ENCODE measurements around the gene SLC24A1. TPM values are rescaled to one million over a fixed set of nuclear protein-coding genes. Genes with fewer than 3 reads are reported as not detected.

The SLC24A1 gene
- total and polyA plus RNA-seq, 10 donors: 1.7 to 19.0 (median 7.9) TPM

DNA sequence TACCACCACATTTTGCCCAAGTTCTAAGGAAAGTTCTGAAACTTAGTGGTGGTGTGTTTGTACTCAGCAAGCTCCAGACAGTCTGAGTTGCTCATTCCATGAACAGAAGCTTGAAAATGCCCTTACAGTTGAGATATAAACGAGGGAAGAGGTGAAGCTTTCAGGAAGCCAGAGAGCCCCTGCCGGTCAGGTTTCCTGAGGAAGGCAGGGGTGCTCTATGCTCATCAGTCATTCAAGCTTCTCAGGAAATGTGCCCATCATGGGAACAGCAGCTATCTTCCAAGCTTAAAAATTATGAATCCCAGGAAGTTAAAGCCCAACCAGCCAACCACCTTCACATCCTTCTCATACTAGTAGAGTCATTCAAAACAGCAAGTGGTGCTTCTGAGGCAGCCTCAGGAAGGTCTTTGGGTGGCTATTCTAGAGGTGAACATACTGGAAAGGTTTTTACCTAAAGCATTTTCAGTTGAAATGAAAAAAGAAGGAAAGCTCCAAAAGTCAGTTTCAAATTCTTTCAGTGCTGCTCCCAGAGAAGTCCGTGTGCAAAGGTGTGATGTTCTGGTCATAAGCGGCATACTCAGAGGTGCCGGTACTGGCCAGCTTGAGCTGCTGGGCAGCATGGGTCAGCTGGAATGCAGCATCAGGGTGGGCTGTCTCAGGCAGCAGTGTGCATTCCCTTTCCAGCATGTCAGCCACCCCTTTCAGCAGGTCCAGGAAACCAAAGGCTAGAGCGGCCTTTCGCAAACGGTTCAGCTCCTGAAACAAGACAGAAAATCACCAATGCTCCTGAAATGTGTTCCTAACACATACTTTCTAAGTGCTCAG lies 42.6 kb upstream of the SLC24A1 start:
- no peak for DNase-seq

DNA sequence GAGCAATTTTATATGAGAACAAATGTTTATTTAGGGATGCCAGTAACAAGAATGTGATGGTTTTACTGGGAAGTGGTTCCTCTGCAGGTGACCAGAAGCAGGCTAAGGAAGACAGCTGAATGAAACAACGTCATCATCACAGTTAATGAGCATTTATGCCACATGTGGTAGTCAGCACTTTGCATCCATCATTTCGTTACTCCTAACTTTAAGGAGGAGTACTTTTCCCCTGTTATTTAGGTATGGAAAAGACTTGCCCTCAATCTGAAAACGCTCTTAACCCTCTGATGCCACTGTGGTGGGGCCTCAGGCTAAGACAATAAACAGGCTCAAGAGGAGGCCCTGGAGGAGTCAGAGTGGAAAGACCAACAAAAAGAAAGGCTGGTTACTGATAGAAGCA lies 42.0 kb upstream of the SLC24A1 start:
- peak overlapping the region in 1 of 8 donors; percentile 53 for H3K27ac ChIP-seq
- no peak for DNase-seq
- H3K9me3 ChIP-seq: no peaks in the 10 kb centered on the region
- H3K4me1 ChIP-seq: peaks cover 13 to 41% (median 24%) of the 10 kb centered on the region in 6 donors
- H3K4me3 ChIP-seq: no peak overlapping the region
- intact Hi-C loops (cut with DNase I; ENCODE audit: low total_unique reads): no loop called here
- no peak for TF ChIP-seq POLR2AphosphoS5 (IDR thresholded peaks at IDR 0.05)
- TF ChIP-seq, protein P1, sequence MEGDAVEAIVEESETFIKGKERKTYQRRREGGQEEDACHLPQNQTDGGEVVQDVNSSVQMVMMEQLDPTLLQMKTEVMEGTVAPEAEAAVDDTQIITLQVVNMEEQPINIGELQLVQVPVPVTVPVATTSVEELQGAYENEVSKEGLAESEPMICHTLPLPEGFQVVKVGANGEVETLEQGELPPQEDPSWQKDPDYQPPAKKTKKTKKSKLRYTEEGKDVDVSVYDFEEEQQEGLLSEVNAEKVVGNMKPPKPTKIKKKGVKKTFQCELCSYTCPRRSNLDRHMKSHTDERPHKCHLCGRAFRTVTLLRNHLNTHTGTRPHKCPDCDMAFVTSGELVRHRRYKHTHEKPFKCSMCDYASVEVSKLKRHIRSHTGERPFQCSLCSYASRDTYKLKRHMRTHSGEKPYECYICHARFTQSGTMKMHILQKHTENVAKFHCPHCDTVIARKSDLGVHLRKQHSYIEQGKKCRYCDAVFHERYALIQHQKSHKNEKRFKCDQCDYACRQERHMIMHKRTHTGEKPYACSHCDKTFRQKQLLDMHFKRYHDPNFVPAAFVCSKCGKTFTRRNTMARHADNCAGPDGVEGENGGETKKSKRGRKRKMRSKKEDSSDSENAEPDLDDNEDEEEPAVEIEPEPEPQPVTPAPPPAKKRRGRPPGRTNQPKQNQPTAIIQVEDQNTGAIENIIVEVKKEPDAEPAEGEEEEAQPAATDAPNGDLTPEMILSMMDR (IDR thresholded peaks at IDR 0.05 in 8 of 11, conservative IDR thresholded peaks at IDR 0.05 in 3 of 11): no peak
- TF ChIP-seq POLR2A (IDR thresholded peaks at IDR 0.05): no peak
- 86 to 91% (median 90%) methylated on average over 3 of the region's 3 CpGs for WGBS, 5 donors
- H3K27me3 ChIP-seq (replicated peaks in 1 of 7): no peaks in the 10 kb centered on the region
- peaks cover 0 to 99% (median 55%) of the 10 kb centered on the region in 6 donors for H3K36me3 ChIP-seq

More for the DNA sequence above, 42.6 kb upstream of the SLC24A1 start:
- Histone ChIP-seq H3K4me3 (no peak overlapping the region), H3K27me3 (replicated peaks in 1 of 7) (no peaks in the 10 kb centered on the region), H3K36me3 (peaks cover 0 to 98% (median 52%) of the 10 kb centered on the region in 6 donors), H3K4me1 (peaks cover 9 to 34% (median 18%) of the 10 kb centered on the region in 6 donors), H3K9me3 (no peaks in the 10 kb centered on the region), H3K27ac (peak overlapping the region in 5 of 8 donors; percentile 7 to 53 (median 39))
- TF ChIP-seq, protein P1 (IDR thresholded peaks at IDR 0.05 in 8 of 11, conservative IDR thresholded peaks at IDR 0.05 in 3 of 11): no peak
- TF ChIP-seq POLR2AphosphoS5 (IDR thresholded peaks at IDR 0.05) (no peak), POLR2A (IDR thresholded peaks at IDR 0.05) (no peak)
- intact Hi-C loops (cut with DNase I; ENCODE audit: low total_unique reads): no loop called here
- WGBS, 5 donors: 69 to 75% (median 73%) methylated on average over 8 of the region's 8 CpGs

DNA sequence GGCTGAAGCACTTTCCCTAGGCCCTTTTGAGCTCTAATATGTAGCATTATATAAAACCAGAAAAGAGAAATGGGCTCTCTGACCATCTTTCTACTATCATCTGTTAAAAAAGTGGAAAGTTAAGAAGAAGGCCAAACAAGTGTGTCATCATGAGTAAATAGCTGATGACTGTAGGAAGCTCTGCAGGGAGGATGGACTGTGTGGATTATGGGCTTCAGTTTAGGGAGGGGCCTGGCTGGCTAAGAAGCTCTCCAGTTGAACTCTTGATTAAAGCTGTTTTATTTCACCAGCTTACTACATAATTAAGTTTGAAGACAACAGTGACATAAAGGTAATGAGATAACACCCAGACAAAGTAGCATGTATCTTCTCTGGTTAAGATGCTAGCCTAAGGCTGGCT lies 41.5 kb upstream of the SLC24A1 start:
- intact Hi-C loops (cut with DNase I; ENCODE audit: low total_unique reads): no loop called here
- H3K36me3 ChIP-seq: peaks cover 0 to 100% (median 56%) of the 10 kb centered on the region in 6 donors
- H3K4me1 ChIP-seq: peaks cover 13 to 44% (median 27%) of the 10 kb centered on the region in 6 donors
- H3K4me3 ChIP-seq: no peak overlapping the region
- TF ChIP-seq, protein P1 (IDR thresholded peaks at IDR 0.05 in 8 of 11, conservative IDR thresholded peaks at IDR 0.05 in 3 of 11): no peak
- TF ChIP-seq POLR2AphosphoS5 (IDR thresholded peaks at IDR 0.05): no peak
- TF ChIP-seq POLR2A (IDR thresholded peaks at IDR 0.05): no peak
- H3K27me3 ChIP-seq (replicated peaks in 1 of 7): no peaks in the 10 kb centered on the region
- DNase-seq: no peak
- H3K9me3 ChIP-seq: no peaks in the 10 kb centered on the region
- H3K27ac ChIP-seq: peak overlapping the region in 1 of 8 donors; percentile 53

DNA sequence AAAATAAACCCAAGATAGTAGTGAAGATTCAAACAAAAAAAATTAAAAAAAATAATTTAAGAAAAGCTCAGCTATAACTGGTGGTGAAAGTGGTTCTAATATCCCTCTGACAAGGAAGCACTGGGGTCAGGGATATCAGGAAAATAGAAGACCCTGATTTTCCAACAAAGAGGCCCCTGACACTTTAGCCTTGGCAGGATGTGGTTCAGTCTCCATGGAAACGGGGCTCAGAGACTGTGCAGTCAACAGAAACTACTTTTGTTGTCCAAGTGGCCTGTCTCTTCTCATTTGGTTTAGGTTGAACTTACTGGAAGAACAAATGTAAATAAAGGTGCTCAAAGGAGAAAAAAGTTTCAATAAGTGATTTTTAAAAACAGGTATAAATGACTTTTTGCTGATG lies 38.0 kb upstream of the SLC24A1 start:
- WGBS, 5 donors: 0 to 7% (median 3%) methylated on average over 1 of the region's 1 CpG
- intact Hi-C loops (cut with DNase I; ENCODE audit: low total_unique reads): no loop called here
- no peak overlapping the region for H3K4me3 ChIP-seq
- TF ChIP-seq, protein P1 (IDR thresholded peaks at IDR 0.05 in 8 of 11, conservative IDR thresholded peaks at IDR 0.05 in 3 of 11): no peak
- TF ChIP-seq POLR2AphosphoS5 (IDR thresholded peaks at IDR 0.05) (no peak), POLR2A (IDR thresholded peaks at IDR 0.05) (no peak)
- H3K27ac ChIP-seq: peak overlapping the region; percentile 27 to 81 (median 66)
- H3K36me3 ChIP-seq: peaks cover 0 to 100% (median 62%) of the 10 kb centered on the region in 6 donors
- H3K27me3 ChIP-seq (replicated peaks in 1 of 7): no peaks in the 10 kb centered on the region
- H3K9me3 ChIP-seq: no peaks in the 10 kb centered on the region
- peaks cover 13 to 34% (median 22%) of the 10 kb centered on the region in 6 donors for H3K4me1 ChIP-seq
- no peak for DNase-seq

Data from spleen (tissue), 11 donors.